Spleen (tissue), 7 donors: ENCODE measurements around the gene JAKMIP1.

ENCODE experiments used
- CTCF ChIP-seq, 11 experiments: fragments of 200-600 bp in 7 of 11; fragments of 450-650 bp in 4 of 11; sonication (generic) in 4 of 11; IDR thresholded peaks in 8 of 11; conservative IDR thresholded peaks in 3 of 11; 1 replicate in 7 of 11; 2 replicates in 4 of 11; pipeline versions ENCODE4 v1.4.0 to v1.8.0; 2016 to 2021; ENCODE audit warnings: antibody characterized with exemption in 11 of 11, inconsistent platforms in 4 of 11, mild to moderate bottlenecking in 1 of 11
- POLR2A ChIP-seq, 3 donors: fragments of 450-650 bp; IDR thresholded peaks; one replicate each; pipeline ENCODE4 v1.5.1; 2017; ENCODE audit warnings: antibody characterized with exemption in 3 of 3, mild to moderate bottlenecking in 1 of 3
- POLR2AphosphoS5 ChIP-seq, 3 donors: sonication (generic); formaldehyde crosslinking; IDR thresholded peaks; one replicate each; pipeline ENCODE4 v1.5.1; 2017; ENCODE audit warnings: antibody characterized with exemption in 3 of 3
- donor health status: DM: no; HTN: no; CAD: no; lungs with moderate emphysema.
- donor health status: DM: no; HTN: no; CAD: no.
- donor health status: DM: no; HTN: no; CAD: no.

GRCh38 chr4:6192245-6192644, 8.1 kb downstream of the JAKMIP1 start:
- TF ChIP-seq POLR2A (IDR thresholded peaks at IDR 0.05) (no peak), CTCF (IDR thresholded peaks at IDR 0.05 in 8 of 11, conservative IDR thresholded peaks at IDR 0.05 in 3 of 11) (no peak), POLR2AphosphoS5 (IDR thresholded peaks at IDR 0.05) (no peak)
